Activated CD4-positive, alpha-beta T cell treated with anti-CD3 and anti-CD28 coated beads, Interleukin-2, Interleukin-4, amounts not matched to agents 100 ng/mL and 50 ng/mL, durations not matched to agents 16 hours and 8 hours (primary cell): Measurements from ENCODE around the gene SLC40A1.

Source experiments
- DNase-seq: peaks from one replicate; pipeline ENCODE4 v3.0.0-alpha.2; 2020; ENCODE audit warnings: low spot score

SLC40A1 gene

DNA sequence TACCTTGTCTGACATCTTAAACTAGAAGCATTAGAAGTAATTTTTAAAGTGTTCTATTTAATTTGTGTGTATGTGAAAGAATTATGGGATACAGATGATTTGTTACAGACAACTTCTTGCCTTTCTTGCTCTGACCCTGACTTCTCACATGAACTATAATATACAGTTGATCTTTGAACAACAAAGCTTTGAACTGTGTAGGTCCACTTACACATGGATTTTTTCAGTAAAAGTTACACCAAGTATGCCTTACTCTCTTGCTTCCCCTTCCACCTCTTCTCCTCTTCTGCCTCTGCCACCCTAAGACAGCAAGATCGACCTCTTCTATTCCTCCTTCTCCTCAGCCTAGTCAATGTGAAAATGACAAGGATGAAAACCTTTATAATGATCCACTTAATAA is 42.2 kb downstream of the SLC40A1 start:
- no peak for DNase-seq

DNA sequence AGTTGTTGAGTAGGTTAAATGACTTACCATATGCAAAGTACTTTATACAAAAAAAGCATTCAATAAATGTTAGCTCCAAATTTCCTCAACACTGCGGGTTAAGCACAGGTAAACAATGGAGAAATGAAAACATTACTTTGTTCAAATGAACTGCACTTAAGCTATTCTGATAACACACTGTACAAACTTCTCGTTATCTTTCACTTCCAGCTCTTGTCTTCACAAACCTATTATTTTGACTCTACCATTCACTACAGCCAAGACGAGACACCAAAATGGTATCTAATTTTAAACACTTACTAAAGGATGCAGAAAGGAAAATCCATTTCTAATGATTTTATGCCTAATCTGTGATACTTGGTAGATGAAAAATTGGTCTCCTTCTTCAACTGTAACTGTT is 43.8 kb downstream of the SLC40A1 start:
- DNase-seq: no peak

DNA sequence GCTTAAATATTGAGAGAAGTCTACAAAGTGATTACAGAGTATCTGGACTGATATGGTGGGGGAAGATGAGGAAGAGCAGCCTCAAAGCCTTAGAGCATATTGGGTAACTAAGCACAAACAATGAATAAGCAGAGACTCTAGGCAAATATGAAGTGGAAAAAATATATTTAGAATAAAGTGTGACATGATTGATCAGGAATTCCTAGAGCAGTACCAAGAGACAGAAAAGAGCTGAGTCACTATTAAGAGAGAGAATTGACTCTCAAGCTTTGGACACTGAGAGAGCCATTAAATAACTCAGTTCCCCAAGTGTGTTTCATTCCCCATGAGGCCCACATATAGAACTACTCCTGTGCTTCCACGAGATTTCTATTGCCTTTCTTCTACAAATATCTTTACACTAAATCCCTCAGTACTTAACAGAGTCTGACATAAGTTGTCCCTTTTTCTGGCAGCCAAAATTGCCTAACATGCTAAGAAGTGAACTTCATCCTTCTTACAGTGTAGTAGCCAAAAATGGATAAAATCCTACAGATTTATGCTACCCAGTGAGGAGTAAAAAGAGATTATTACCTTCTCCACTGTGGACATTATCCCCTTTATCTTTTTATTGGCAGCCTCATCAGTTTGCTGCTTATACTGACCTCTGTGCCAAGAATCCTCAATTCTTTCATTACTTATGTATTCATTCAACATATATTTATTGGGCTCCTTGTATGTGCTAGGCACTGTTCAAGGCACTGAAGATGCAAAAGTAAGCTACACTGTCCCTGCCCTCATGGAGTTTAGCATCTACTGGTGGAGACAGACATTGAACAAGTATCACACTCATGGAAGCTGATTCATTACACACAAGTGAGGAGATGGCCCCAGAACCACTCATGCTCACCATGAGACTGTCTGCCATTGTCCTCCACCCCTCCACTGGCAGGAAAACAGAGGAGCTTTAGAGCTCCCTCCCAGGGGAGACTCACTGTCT is 45.4 kb downstream of the SLC40A1 start:
- no peak for DNase-seq

DNA sequence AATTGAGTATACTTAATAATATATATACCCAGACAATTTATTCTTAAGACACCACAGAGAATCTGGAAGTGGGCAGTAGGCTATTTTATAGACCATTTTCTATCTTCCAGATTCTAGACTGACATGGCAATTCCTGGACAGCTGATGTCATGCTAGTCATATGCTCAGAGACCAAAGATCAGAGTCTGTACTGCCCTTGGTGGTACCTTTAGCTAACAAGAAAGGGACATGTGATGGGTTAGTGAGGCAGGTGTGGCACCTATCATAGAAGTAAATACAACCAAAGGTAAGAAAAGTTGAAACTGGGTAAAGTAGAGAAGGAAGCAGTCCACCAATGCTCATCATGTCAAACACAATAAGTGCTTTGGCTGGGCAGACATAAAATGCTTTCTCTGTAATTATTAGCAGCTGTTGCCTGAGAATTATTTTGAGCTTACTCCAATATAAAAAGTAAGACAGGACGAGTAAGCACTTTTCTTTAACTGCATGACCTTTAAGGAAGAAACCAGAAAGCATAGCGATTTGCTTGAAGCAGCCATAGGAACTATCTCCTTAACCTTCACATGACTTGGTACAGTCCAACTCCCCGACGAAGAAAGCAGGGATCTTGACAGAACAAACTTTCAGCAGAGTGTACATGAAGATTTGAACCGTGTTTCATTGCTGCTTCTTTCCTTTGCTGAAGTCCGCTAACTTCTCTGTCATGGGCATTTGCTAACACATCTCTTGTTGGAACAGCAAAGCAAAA is 47.1 kb downstream of the SLC40A1 start:
- DNase-seq: no peak

DNA sequence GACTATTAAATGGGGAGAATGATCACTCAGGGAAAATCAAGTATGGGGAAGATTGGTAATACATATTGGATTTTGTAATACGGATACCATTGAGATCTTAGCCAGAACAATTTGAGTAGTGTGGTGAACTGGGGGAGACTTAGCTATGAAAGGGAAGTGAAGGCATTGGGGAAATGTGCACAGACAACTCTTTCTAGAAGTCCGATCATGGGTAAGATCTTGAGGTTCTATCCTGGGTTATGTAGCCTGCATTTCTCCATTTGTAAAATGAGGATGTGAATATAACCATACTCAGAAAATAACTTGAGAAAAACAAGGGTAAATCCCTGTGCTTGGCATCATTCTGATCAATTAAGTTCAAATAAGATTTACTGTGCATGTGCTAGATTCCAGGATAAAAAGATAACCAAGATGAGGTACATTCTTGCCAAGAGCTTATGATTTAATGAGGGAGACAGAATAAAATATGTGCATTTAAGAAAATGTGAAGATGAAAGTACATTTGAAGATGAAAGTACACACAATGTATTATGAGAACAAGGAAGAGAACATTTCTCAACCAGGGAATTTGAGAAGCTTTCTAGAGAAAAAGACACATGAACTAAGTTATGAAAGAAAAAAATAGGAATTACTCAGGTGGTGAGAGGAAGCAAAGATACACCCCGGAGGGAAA is 49.5 kb downstream of the SLC40A1 start:
- DNase-seq: no peak

DNA sequence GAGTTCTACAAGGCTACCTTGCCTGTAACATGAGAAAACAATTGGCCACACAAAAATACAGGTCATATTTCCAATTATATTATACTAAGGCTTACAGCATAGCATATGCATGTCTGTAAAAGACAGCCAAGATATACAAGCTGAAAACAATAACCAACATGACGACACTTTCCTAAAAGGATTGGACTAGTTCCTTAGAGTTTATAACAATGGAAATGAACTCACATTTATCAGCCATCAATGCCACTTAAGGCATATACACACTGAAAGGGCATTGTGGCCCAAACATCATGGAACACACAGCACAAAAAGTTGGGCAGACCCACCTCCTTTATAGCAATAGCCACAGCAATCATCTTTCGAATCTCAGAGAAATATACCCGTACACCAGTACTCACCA is 52.0 kb downstream of the SLC40A1 start:
- DNase-seq: no peak

DNA sequence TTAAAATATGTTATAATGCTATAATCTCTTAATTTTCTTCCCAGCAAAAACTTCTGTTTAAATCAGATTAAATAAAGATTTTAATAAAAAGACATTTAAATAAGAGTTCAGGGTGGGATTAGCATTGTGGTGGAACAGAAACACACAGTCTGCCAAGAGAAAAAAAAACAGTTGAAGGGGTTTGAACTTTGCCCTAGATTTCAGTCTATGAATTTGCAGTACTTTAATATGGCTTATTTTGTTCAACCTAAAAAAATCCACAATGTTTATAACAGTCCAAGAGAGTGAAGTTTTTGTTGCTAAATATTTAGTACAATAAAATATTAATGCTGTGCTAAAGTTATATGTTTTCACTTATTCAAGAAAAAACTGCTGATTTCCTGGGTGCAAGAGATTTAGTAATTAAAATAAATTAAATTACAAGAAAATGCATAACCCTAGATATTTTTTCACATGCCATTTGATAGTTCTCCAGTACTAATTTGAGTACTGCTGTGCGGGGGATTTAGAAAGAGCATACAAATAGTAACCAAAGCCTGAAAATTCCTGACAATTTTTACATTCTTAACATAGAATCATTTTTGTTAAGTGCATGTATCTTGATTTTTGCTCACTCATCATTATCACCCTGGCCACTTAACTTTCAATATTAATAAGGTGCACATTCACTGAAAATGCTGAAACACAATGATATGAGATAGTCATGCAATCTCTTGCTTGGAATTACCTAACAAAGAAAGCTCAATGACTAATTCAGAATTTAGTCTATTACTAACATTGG is 52.6 kb downstream of the SLC40A1 start:
- DNase-seq: peak; percentile 3

DNA sequence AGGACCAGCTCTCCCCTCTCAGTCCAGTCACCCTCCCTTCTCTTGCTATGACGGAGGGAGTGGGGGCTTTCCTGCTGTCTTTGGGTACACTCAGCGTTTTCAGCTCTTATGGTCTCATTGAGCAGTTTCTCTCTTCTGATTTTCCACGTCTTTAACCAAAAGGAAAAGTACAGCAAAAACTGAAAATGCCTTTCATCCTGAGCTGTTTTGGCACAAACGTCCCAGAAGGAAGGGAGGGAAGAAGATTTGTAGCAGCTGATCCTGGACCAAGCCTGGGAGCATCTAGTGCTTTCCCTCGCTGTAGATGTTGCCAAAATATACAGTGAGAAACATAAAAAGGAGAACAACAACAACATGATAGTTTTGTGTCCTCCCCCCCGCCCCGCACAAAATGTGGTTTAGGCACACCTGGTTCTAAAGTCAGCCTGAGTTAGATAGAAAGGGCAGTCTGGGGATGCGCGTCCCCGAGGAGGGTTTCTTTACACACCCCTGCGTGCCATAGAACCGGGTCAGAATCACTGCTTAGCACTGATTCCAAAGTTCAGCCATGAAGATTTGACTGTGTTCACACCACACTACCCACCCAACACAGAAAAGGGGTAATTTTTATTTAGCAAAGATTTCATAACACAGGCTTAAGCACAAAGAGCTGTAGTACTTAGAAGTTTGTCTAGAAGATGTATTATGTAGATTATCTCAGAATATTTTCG is 53.4 kb downstream of the SLC40A1 start:
- DNase-seq: no peak

DNA sequence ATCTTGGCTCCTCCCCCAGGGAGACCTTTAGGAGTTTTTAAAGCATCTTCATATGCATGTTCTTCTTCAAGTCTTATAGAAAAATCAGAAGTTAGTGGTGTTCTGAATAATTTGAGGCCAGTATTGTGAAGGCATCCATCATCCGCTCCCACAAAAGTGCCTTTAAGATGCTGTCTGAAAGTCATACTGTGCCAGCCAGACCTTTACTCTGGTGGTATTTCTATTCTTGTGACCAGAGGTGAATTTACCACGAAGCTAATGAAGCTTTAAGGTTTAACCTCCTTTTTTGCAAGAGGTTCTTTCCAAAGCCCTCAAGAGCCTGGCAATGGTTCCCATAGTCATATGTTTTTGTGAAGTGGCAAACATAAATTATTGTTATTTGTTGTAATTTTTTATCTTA is 54.3 kb downstream of the SLC40A1 start:
- no peak for DNase-seq

DNA sequence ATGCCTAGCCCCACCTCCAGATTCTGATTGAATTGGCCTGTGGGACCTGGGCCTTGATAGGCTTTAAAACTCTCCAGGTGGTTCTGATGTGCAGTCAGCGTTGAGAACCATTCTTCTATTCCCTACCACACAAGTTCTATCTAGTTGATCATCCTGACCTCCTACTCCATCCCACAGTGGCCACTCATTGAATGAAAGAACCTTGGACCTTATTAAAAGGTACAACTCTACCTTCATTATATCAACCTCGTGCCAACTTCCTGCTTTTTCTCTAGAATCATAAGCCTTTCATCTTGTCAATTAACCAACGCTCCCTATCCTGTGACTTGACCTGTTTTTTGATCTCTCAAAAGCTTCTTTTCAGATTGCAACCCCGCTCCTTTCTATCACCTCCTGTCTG is 55.8 kb downstream of the SLC40A1 start:
- no peak for DNase-seq

DNA sequence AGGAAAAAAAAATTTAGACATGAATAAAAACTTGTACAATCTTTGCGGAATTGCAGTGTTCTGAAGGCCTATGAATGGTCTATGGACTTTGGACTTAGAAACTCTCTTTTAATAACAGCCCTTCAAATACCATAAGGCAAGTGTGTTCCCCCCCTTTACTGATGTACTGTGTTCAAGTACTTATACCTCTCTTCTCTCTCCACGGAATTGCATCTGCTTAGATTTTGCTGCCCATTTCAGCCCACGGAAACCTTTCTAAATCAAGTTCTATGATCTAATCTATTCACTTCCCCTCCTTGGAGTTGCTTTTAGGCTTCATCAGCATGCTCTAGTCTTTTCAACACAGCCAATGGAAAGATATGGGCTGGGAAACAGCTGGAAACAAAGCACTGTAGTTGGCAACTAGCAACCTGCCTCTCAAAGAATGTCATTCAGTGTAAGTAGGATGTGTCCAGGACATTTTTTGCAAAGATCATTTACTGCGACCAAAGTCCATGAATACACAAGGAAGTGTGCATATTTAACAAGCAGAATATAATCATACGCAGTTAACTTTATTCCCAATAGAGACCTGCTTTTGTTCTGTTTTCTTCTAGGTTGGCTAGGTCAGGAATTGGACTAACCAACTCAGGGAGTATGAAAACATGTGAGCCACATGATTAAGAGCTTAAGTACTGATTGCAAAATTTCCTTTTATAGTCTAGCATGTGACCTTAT is 58.0 kb downstream of the SLC40A1 start:
- no peak for DNase-seq

DNA sequence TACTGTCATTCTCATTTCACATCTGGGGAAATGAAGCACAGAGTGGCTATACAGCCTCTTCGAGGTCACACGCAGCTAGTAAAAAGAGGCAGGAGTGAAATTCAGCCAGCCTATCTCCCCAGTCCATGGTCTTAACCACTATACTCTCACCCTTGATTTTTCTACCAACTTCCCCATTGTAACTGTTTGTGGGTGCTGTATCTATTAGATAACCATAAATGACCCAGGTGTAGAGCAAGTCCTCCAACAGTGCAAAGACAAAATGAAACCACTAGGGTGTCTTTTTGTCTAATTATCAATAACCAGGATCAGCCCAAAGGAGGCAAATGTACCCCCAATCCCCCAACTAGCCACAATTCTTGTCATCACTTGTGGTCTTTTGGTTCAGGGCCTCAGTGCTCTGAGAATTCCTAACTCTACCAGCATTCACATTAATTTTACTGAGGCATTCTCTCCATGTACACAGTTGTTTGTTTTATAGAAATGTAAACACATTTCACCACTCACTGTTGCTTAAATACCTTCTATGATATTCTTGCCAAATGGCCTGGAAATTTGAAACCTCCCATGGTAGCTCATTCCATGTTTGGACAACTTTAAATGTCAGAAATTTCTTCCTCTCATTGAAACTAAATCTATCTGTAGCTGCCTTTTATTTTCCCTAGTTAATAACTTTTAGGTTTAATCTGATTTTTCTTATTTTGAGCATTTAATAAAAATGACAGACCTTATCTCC is 58.7 kb downstream of the SLC40A1 start:
- DNase-seq: no peak

DNA sequence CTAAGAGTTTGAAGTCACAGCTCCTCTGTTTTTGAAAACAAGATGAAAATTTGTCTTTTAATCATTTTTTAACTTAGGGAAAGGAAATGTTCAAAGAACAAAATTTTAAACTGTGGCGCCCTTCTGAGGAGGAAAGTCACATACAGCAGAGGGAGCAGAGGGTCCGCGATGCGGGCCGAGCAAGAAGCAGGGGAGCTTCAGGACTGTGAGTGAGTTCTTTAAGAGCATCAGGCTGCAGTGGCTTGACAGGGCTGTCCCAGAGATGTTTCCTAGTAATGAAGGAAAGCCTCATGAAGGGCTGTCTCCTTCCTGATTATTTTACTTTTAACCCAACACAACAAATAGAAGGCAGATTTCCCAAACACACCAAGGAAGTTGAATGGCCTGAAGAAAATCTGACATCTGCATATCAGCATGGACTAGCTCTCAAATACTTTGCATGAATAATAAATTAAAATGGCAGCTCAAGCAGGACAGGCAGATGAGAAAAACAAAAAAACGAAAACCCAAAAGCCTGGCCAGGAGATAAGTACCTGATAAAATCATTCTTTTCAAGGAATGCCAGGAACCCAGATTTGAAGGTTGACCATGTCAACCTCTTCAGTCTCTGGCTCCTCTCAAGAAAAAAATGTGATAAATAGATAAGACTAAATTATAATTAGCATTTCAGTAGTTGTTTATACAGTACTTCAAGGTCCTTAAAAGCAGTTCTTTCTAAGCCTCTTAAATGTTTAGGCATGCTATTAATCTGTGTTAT is 60.8 kb downstream of the SLC40A1 start:
- DNase-seq: no peak

DNA sequence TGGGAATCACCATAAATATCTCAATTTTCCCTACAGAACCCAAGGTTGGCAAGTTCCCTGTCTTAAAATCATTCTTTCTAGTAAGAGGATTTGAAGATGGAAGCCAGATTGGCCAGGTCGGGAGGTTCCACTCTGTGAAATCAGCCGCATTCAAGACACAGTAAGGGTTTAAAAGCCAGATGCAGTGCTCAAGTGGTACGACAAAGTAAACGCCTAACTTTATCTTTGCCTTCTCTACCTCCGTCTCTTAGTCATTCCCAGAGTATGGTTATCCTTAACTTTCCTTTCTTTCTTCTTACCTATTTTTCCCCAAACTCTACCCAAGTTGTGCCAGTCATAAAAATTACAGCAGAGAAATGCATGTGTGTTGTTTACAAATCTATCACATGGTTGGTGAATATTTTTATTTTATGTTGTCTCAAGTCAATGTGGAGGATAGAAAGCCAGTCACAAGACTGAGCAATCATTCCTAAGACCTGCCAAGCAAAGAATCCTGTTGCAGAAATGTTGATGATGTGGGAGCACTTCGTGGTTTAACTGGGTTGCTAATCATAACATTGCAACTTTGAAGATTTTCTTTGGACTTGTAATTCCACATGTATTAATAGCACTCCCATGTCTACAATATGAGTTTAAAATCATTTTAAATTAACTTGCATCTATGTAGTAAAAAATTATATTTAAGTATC is 62.6 kb downstream of the SLC40A1 start:
- DNase-seq: no peak

DNA sequence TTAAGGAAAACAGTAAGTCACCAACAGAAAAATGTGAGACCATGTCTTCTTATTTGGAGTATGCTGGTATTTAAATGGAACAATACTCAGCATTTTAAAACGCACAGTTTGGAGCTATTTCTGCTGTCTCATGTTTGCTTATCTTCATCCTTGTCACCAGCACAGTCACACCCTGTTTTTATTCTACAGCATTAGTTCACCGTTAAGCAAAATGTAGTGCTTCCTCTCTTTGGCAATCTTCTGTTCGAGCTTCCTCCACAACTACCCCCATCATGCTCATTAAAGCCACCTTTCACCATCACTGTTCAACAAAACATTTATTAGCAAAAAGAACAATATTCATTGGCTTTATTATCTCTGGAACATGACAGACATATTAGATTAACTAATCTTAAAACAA is 64.0 kb downstream of the SLC40A1 start:
- DNase-seq: no peak

DNA sequence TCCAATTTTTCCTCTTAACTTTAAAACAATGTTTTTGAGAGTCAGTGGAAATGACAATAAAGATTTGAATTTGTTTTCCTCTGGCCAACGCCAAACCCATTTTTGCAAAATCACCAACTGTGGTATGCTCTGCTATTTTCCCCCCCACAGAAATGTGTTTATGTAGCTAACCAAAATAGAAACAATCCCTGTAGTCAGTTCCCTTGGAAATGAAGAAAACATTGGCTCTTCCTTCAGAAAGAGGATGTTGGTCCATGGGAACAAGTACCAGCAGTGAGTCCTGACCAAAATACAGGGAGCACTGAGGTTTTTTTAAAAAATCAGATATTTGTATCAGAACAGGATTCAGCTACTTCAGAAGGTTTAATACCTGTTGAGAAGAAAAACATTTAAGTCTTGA is 65.3 kb downstream of the SLC40A1 start:
- no peak for DNase-seq

DNA sequence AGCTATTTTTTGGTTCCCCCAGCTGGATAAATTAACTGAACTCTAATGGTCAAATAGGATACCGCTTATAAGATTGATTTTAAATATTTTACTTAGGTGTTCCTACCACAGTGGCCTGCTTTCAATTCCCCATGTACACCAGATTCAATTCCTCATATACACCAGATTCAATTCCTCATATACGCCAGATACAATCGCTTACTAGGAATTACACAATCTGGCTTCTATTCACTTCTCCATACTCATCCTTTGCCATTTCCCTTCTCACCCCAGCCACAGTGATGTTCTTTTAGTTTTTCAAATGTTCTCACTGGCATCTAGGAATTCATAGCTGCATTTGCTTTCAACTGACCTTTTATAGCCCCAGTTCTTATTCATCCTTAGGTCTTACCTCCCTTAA is 66.5 kb downstream of the SLC40A1 start:
- no peak for DNase-seq

DNA sequence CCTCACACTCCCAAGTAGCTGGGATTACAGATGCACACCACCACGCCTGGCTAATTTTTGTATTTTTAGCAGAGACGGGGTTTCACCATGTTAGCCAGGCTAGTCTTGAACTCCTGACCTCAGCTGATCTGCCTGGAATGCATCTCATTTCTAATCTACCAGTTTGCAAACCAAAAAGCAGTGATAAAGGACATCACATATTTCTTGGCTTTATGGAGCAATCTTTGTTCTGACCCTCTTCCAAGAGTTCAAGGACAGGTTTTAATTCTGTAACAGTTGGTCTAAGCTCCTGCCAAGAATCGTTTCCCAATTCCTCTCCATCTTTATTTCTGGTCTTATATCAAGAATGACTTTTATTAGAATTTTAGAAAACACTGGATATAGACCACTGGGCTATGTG is 67.7 kb downstream of the SLC40A1 start:
- DNase-seq: no peak

DNA sequence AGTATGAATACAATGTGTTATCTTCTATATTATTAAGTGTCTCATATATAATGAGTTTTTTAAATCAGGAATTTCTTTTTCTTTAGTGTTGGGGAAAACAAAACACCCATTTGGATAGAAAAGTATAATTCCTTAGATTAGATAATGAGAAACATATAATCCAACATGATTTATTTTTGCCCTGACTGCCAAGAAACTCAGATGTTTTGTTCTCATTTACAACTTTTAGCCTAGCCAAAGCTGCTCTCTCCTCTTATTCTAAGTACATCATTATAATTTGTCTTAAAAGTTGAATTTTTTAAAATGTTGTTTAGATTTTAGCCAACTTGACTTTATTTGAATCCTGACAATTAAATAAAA is 68.6 kb downstream of the SLC40A1 start:
- DNase-seq: no peak
